ENCODE measurements around the gene GPR161.

GRCh38 chr1:168031198-168031597, 105.5 kb downstream of the GPR161 start:
- TF ChIP-seq CTCF (IDR thresholded peaks at IDR 0.05) (no peak), POLR2A (IDR thresholded peaks at IDR 0.05) (no peak)
